Cardiac fibroblast (primary cell): Measurements from ENCODE around the gene UCHL1.
A peak's percentile ranks its signal among the peaks of the same experiment; 100 is the strongest.

ENCODE experiments used
- DNase-seq, 2 donors: peaks; one replicate each; pipeline versions ENCODE4 v3.0.0 to v3.0.0-alpha.2; 2010; ENCODE audit warnings: low read depth in 2 of 2
- H3K4me3 ChIP-seq, 2 donors: replicated peaks in 1 of 2; 1 replicate in 1 of 2; 2 replicates in 1 of 2; pipeline ENCODE4 v1.5.1; 2011; ENCODE audit warnings: low read depth in 2 of 2, low read length in 2 of 2, mild to moderate bottlenecking in 2 of 2, moderate library complexity in 1 of 2
- CTCF ChIP-seq: IDR thresholded peaks from one replicate; pipeline ENCODE4 v1.5.1; 2011; ENCODE audit warnings: low read depth, mild to moderate bottlenecking, low read length, inconsistent platforms

UCHL1 gene

GRCh38 chr4:41213625-41214135, 43.0 kb upstream of the UCHL1 start:
- H3K4me3 ChIP-seq, result peak overlapping the region; percentile 94 to 95
- no peak for DNase-seq
- no peak for TF ChIP-seq CTCF

GRCh38 chr4:41214136-41214824, 42.4 kb upstream of the UCHL1 start, which contains the start of gene APBB2:
TSS of gene APBB2 (minus strand) at chr4:41214542. CDS start at chr4:41033254, 181,288 bp downstream.
- H3K4me3 ChIP-seq, result peak within 1 kb of the TSS; percentile 94 to 95

GRCh38 chr4:41214825-41215146, 41.9 kb upstream of the UCHL1 start:
- DNase-seq, result no peak
- TF ChIP-seq CTCF, result no peak
- H3K4me3 ChIP-seq, result peak overlapping the region in 1 of 2 donors; percentile 21

More at GRCh38 chr4:41214136-41214824, 42.4 kb upstream of the UCHL1 start, which contains the start of gene APBB2:
- DNase-seq, result peak; percentile 97 to 98
- TF ChIP-seq CTCF, result peak; percentile 64

- TF ChIP-seq CTCF, result no peak
- no peak for DNase-seq
Measured at GRCh38 chr4:41215155-41215554, 41.6 kb upstream of the UCHL1 start.

GRCh38 chr4:41215969-41216293, 40.8 kb upstream of the UCHL1 start:
- TF ChIP-seq CTCF, result no peak

More at GRCh38 chr4:41215155-41215554, 41.6 kb upstream of the UCHL1 start:
- H3K4me3 ChIP-seq, result no peak overlapping the region

GRCh38 chr4:41216294-41217019, 40.3 kb upstream of the UCHL1 start:
- TF ChIP-seq CTCF, result peak; percentile 44
- H3K4me3 ChIP-seq, result peak overlapping the region; percentile 64 to 68
- peak; percentile 72 to 76 for DNase-seq

More at GRCh38 chr4:41215969-41216293, 40.8 kb upstream of the UCHL1 start:
- DNase-seq, result no peak
- H3K4me3 ChIP-seq, result peak overlapping the region; percentile 64 to 68
